Measurements from ENCODE around the gene HSPH1. TPM values are rescaled to one million over a fixed set of nuclear protein-coding genes. Genes with fewer than 3 reads are reported as not detected.

HSPH1 gene
- total and polyA plus RNA-seq, 2 donors (not counting 3 experiments of a cell fraction or from before 2014, with no cell fraction given), result 15.8 to 124 TPM

DNA sequence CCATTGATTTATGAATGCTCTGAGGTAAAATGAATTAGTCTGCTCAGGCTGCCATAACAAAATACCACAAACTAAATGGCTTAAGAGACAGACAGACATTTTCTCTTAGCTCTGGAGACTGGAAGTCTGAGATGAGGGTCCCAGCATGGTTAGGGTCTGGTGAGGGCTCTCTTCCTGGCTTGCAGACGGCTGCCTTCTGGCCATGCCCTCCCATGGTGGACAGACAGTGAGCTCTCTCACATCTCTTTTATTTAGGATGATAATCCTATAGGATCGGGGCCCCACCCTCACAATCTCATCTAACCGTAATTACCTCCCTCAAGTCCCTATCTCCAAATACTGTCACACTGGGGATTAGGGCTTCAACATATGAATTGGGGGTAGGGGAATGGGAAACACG lies 47.1 kb downstream of the HSPH1 start:
- no peak overlapping the region for H3K9ac ChIP-seq (replicated peaks; ENCODE audit: extremely low read depth, insufficient read depth, low read length)
- H3K4me2 ChIP-seq (ENCODE audit: insufficient read depth, low read length), result no peak overlapping the region
- H3K9me3 ChIP-seq (replicated peaks; ENCODE audit: control insufficient read depth, insufficient read depth, low read length), result no peaks in the 10 kb centered on the region
- H3K9me1 ChIP-seq (replicated peaks; ENCODE audit: control insufficient read depth, extremely low read depth, insufficient read depth, low read length), result no peaks in the 10 kb centered on the region
- H3K27me3 ChIP-seq (ENCODE audit: control insufficient read depth in 2 of 2, insufficient read depth in 2 of 2, low read length in 2 of 2), result peaks cover 36 to 64% of the 10 kb centered on the region in 2 experiments
- no peaks in the 10 kb centered on the region for H3K36me3 ChIP-seq (ENCODE audit: control insufficient read depth in 2 of 2, extremely low read depth in 1 of 2, insufficient read depth in 2 of 2, low read length in 2 of 2)
- H4K20me1 ChIP-seq (replicated peaks; ENCODE audit: control insufficient read depth, extremely low read depth, insufficient read depth, low read length), result no peaks in the 10 kb centered on the region
- no TSS peak for BruUV-seq (replicated peaks)
- DNase-seq (ENCODE audit: low read depth, low spot score), result no peak
- no peaks in the 10 kb centered on the region for H3K4me1 ChIP-seq (ENCODE audit: control insufficient read depth, extremely low read depth, insufficient read depth, low read length)
- no peak overlapping the region for H2AFZ ChIP-seq (ENCODE audit: low read depth, low read length)
- H3K27ac ChIP-seq (ENCODE audit: insufficient read depth, low read depth, low read length), result no peak overlapping the region
- POLR2A ChIA-PET, result no interaction called here
- FAIRE-seq, result no peak
- CTCF ChIA-PET, result interaction anchor here (1.2 to 1.7 kb wide), 2 partner anchors 12 to 70 kb away, joined by 4 to 6 read pairs; no protein-coding TSS in a partner anchor
- intact Hi-C loops (cut with micrococcal nuclease), result no loop called here
- TF ChIP-seq, protein P1, sequence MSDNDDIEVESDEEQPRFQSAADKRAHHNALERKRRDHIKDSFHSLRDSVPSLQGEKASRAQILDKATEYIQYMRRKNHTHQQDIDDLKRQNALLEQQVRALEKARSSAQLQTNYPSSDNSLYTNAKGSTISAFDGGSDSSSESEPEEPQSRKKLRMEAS (IDR thresholded peaks at IDR 0.05; ENCODE audit: insufficient read depth, insufficient read length), result no peak
- TF ChIP-seq FOS (IDR thresholded peaks at IDR 0.05; ENCODE audit: borderline replicate concordance, insufficient read depth, low read length), result no peak
- TF ChIP-seq EZH2 (IDR thresholded peaks at IDR 0.05; ENCODE audit: borderline replicate concordance, low read depth, low read length, severe bottlenecking), result no peak
- TF ChIP-seq CTCF (IDR thresholded peaks at IDR 0.05; ENCODE audit: extremely low read depth in 1 of 2, insufficient read depth in 1 of 2, low read depth in 1 of 2, low read length in 2 of 2), result no peak
- TF ChIP-seq JUN (IDR thresholded peaks at IDR 0.05; ENCODE audit: borderline replicate concordance, insufficient read depth, insufficient read length, low read depth), result no peak
- no peak for TF ChIP-seq GATA2 (IDR thresholded peaks at IDR 0.05; ENCODE audit: insufficient read depth, insufficient read length, low read depth, low read length)
- TF ChIP-seq POLR2AphosphoS5 (IDR thresholded peaks at IDR 0.05; ENCODE audit: insufficient read depth, low read depth, low read length), result no peak
- no peak for TF ChIP-seq MYC (IDR thresholded peaks at IDR 0.05; ENCODE audit: low read depth, low read length)
- TF ChIP-seq POLR2A (IDR thresholded peaks at IDR 0.05; ENCODE audit: low read depth, low read length), result no peak
- no peak overlapping the region for H3K4me3 ChIP-seq (replicated peaks in 1 of 3; ENCODE audit: insufficient read depth in 1 of 3, low read depth in 1 of 3, low read length in 3 of 3)
- dilution Hi-C loops (cut with MboI; ENCODE audit: extremely low pct_ligation_motif_present, low sequenced_read_pairs), result no loop called here
- H3K79me2 ChIP-seq (ENCODE audit: control insufficient read depth, insufficient read depth, low read length), result no peaks in the 10 kb centered on the region

Measured in endothelial cell of umbilical vein (primary cell).